GM19043 (cell line): ENCODE results near the gene TPRA1.
A peak's percentile ranks its signal among the peaks of the same experiment; 100 is the strongest.

Source experiments
- ATAC-seq: cut with Tn5 transposase; IDR thresholded peaks from one replicate; pipeline ENCODE4 v1.9.1; 2021; ENCODE audit warnings: low read depth; ENCODE audit not compliant: unreplicated experiment

The TPRA1 gene

DNA sequence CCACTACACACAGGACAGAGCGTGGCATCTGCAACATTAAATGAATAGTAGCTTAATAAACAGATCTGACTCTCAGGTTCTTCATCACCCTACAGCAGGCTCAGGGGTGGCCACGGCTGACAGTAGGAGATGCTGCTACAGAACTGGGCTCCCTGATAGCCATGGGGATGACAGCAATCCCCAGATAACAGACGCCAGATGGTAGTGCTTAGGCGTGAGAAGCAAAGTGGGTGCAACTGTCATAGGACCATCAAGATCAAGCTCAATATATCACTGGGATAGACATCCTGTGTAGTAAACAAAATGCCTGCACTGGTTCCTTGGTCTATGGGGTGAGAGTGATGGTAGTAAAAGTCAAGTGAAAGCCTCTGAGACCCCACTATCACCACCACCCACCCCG is 2.6 kb upstream of the TPRA1 start:
- no peak for ATAC-seq

DNA sequence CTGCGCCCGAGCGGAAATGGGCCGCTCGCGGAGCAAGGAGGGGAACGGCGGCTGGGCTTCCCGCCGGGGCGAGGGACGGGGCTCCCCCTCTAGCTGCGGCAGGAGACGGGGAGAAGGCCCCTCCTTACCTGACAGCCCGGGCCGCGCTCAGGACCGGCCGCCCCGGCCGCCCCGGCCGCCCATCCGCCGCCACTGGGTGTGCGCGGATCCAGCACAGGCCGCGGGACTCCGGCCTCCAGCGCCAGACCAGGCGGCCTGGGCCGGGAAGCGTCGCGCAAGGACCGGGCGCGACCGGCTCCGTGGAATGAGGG is 296 bp downstream of the TPRA1 start:
- peak; percentile 26 for ATAC-seq

DNA sequence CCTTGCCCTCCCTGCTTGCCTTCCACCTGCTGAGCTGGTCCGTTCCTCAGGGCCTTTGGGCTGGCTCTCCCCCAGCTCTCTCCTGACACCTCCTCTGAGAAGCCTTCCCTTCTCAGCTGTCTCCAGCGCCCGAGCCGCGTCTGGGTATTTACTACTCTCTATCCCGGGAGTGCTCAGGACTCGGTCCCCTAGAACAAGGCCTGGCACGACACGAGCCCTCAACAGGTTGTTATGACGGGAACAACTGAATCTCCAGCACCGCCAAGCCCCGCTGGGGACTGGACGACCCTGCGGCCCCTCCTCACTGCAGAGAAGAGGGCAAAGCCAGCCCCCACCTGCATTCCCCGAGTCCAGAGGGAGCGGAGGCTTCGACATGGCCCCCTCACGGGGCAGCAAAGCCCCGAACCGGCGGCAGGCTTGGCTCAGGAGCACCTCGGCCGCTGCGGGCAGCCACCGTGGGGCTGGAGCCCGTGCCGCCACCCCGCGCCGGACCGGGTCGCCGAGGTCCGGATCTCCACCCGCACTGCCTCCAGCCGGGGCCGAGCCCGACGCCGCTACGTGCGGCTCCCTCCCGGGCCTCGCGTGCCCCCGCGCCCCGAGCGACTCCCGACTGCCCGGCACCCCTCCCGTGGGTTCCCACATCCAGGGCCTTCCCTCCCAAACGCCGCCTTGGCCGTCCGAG is 792 bp downstream of the TPRA1 start:
- no peak for ATAC-seq

DNA sequence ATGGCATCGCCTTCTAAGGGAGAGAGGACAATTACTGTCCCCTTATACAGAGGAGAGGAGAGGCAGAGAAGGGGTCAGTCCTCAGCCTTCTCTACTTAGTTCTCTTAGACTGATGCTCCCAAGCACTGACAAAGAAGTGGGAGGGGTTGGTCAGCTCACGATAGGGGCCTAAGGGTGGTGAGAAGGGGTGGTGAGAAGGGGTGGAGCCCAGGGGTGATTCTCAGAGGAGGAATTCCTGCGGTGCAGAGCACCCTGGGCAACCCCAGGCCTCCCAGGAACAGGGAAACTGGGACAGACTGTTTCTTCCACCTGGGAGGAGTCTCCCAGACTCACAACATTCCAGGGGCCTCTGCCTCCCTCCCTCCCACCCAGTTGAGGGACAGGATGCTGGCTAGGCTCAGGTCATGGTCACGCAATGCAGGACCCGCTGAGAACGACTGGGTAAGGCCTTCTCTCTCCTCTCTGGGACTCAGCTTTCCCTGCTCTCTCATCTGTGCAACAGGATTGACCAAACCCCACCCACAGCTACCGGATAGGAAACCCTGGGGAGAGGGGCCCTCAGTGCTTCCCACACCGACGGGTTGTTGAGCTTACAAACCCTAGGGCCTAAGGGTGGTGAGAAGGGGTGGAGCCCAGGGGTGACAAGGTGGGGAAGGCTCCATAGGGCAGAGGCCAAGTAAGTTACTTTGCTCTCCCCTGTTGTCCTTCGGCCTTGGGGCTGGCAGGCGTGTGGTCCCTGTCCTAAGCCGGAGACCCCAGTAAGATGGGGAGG is 1.5 kb downstream of the TPRA1 start:
- no peak for ATAC-seq

DNA sequence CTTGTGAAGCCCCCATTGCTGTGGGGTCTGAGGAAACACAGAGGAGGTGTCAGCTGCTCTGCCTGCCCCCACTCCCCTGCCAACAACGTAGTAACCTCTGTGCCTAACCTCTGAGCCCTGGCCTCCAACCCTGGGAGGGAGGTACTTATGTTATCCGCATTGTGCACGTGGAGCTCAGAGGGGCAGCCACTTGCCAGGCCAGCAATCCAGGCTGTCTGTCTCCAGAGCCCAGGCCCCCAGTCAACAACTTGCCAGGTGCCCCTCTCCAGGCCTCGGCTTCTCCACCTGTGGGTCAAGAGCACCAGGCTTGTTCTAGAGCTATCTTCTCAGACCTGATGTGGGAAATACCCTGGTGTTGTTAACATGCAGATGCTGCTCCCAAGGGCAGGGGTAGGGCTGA is 2.7 kb downstream of the TPRA1 start:
- ATAC-seq, result no peak

DNA sequence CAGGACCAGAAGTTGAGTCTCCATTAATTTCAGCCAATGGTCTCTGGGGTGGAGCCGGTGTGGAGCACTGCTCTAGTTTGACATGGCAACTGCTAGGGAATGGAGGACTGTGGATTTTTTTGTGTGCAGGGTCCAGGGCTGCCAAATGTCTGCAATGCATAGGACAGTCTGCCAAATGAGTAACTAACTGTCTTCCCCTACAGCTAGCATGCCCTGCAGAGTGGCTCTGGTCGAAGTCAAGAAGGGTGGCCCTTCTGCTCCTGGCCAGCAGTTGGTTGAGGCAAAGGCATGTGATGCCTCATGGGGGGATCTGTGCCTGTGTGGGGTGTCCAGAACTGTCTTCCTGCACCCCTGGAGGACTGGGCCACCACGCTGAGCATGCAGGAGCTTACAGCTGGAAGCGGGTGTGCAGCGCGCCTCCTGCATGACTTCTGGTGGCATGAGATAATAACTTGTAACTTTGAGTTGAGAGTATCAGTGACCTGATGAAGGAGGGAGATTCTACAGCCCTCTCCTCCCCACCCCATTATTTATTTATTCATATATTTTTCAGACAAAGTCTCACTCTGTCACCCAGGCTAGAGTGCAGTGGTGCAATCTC is 4.6 kb downstream of the TPRA1 start:
- no peak for ATAC-seq

DNA sequence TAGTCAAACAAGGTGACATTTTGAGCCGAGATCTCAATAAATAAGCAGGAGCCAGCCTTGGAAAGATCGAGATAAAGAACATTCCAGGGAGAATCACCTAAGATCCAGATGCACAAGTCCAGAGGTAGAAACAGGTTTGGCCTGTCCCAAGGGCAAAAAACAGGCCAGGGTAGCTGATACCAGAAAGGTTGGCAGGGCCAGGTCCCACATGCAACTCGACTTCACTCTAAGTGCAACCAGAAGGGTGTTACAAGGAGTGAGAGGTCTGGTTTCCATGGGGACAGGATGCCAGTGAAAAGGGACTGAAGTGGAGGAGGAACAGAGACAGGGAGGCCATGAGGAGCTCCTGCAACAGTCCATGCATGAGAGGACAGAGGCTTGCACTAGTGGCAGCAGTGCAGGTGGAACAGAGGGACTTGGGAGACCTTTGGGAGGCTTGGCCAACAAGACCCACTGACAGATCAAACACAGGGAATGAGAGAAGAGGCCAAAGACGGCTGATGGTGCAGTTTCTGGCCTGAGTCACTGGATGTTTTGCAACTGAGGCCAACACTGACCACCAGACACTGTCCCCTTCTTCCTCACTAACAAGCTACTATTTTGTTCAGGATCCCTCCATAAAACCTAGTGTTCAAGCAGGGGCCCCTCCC is 5.2 kb downstream of the TPRA1 start:
- no peak for ATAC-seq

DNA sequence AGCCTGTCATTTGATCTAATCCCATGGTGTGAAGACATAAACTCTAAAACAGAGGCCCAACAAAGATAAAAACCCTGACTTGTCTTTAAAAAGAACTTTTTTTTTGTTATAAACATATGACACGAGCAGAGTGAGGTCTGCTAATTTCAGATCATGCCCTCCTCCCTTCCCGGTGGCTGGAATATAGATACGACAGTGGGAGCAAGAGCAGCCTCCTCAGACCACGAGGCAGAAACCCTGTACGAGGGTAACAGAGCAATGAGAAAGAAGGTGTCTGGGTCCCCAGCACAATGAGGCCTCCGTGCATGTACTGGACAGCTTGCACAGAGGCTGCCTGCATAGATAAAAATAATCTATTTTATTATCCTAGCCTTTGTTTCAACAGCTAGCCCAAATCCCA is 5.8 kb downstream of the TPRA1 start:
- ATAC-seq, result no peak

DNA sequence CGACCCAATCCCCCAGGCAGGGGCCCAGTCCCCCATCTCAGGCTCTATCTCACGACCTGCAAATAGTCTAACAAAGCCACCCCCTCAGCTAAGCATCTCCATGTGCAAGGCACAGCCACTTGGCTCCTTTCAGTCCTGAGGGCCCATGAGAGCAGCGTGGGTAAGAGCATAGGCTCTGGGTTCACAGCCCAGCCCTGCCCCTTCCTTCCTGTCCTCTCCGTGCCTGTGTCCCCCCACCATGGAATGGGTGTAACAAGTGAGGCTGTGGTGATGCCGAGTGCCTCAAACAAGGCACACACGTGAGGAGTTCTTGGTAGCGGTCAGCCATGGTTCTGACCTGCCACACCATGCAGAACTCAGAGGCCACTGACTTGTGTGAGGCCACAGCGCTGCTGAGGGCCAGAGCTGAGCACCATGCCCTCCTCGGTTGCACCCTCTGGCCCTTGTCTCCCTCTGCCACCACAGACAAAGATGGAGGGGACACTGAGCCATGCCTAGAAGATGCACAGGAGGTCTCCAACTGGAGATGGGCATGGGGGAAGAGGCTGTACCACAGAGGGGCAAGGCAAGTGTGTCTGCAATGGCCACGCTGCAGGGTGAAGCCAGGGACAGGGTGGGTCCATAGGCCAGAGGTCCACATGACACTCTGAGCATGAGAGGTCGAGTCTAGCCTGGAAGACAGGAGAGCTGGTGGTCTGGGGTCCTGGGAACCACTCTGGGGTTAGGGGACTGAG is 10.0 kb downstream of the TPRA1 start:
- no peak for ATAC-seq

DNA sequence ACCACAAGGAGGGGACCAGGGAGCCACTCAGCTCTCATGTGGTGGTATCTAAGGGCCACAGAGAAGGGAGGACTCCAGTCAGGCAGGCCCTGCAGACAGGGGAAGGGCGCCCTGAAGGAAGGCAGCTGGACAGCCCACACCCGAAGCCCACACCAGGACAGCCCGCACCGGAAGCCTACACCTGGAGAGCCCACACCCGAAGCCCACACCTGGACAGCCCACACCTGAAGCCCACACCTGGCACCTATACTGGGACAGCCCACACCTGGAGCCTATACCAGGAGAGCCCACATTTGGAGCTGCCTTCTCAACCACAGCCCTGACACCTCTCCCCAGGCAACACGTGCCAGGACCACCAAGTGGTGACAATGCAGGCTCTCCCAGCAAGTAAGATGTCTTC is 11.7 kb downstream of the TPRA1 start:
- ATAC-seq, result no peak

DNA sequence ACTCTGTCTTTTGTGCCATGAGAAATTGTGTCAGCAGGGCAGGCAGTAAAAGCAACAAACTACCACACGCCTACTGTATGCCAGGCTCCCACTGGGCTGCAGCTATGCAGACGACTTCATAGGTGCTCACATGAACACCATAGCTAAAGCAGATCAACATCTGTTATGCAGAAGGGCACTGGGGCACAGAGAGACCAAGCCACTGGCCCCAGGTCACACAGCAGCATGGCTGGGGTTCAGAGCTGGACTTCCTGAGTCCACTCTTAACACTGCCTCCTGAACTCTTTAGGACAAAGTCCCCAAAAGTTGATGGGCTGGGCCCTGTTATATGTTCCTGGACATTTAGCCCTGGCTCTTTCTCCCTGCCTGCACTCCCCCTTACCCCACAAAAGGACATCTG is 12.4 kb downstream of the TPRA1 start:
- no peak for ATAC-seq

DNA sequence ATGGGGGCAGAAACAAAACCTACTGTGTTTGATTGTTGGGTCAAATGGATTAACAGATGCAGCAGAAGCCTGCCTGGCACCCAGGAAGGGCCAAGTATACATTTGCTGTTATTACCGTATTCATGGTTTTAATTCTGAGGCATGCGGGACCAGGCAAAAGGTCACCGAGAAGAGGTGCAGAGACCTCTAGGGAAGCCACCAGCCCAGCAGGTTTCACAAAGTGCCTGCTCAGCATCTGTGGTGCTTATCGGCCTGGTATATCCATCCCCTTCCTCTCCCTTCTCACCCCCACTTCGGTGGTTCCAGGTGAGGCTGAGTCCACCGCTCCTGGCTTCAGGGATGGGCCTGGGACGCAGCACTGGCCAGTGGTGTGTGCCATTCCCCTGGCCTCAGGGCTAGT is 13.1 kb downstream of the TPRA1 start:
- ATAC-seq, result no peak

DNA sequence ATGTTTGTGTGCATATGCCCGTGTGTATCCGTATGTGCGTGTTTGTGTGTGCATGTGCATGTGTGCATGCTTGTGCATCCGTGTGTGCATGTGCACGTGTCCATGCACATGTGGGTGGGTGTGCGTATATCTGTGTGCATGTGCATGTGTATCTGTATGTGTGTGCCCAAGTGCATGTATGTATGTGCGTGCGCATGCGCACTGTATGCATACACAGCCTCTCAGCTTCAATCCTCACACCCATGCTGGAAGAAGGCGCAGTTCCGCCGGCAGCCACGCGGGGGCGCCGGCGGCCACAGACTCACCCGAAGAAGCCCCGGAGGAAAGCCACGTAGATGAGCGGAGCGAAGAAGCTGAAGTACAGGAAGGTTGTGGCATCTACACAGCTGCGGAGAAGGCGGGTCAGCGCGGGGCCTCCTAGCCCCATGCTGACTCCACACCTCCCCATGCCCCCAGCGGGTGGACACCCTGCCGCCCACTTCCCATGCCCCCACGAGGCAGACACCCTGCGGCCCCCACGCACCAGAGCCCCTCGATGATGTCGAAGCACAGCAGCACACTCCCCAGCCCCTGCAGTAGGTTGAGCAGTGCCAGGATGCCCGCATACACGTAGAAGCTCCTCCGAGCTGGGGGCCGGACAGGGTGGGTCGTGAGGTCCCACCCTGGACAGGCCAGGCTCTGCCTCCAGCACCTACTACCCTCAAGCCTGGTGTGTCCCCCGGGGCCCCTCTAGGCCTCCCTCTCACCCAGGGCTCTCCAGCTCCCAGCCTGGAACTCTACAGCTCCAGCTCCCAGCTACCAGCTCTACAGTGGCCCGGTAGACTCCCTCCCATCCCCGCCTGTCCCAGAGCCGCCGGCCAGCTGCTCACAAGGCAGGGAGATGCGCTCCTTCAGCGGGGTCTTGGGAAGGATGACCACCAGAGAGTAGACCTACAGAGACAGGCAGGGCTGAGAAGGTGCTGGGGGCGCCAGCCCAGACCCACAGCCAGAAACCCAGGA is 15.4 kb downstream of the TPRA1 start:
- peak; percentile 82 for ATAC-seq

DNA sequence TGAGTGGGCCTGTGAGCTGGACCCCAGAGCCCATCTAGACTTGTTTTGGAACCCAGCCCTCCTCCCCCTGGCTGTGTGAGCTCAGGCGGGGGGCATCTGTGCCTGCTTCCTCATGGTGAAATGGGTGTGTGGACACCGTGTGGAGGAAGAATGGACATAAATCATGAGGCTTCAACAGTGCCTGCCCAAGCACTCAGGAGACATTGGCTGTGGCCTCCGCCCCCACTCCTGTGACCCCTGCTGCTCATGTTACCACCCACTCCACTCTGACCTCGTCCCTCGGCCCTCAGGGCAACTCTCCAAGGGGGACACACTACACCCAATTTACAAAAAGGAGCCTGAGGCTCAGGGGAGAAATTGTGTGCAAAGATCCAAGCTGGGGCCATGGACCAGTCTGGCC is 16.6 kb downstream of the TPRA1 start:
- ATAC-seq, result no peak

DNA sequence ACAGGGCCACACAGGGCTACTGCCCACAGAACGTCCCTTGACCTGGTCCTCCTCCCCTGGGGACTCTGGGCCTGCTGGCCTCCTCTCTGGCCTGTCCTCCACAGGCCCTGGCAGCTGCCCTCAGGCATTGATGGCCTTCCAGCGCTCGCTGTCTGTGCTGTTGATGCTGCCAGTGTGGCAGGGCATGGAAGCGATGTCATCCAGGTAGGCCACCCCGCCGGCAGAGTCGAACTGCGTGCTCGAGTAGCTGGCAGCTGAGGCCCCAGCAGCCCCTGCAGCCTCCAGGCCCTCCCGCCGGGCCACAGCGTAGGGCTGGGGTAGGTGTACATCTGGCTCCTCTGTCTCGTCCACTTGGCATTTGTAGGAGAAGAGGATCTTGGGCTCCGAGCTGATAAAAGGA is 17.1 kb downstream of the TPRA1 start:
- ATAC-seq, result no peak

DNA sequence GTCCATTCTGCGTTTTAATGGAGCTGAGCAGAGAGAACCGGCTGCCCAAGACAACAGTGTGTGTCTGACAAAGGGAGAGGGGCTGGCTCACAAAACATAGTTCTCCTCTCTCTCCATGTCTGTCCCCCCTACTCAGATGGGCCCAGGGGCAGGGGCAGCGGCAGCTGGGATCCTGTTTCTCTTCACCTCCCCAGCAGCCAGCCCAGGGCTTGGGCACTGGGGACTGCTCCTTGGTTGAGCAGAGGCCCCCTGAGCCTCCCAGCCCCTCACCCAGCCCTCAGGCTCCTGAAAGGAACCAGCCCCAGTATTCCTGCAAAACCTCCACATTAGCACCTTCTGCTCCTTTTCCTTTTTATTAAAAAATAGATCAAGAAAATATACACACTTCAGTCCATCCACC is 17.8 kb downstream of the TPRA1 start:
- no peak for ATAC-seq

DNA sequence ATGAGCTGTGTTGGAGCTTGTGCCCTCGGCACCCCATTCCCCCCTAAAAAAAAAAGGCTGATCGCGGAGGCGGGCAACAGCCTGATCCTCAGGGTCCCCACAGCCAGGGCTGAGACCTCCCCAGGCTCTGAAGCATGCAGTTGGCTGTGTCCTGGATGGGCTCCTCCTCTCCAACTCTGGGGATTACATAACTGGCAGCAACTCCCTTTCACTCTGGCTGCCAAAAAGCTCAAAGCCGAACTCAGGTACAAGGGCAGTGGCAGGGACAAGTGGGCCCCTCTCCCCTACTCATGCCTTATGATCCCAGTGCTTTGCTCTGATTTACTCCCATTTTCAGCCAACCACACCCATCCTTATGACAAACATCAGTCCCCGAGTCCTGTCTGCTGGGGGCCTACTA is 18.3 kb downstream of the TPRA1 start:
- ATAC-seq, result no peak

DNA sequence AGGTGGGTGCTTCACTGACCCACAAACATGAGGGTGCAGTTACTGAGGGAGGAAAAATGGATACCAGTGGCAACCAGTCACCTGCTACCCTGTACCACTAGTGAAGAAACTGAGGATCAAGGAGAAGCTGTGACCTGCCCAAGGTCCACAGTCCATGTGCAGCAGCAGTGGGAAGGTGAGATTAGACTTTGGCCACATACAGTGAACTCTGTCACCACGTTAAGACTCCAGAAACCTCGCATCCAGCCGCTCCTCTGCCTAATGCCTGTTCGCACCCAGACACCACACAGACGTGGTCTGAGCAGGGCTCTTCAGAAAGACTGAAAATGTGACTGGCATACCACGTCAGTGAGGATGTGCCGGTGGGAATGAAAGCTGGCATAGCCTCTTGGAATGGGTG is 20.0 kb downstream of the TPRA1 start:
- no peak for ATAC-seq

DNA sequence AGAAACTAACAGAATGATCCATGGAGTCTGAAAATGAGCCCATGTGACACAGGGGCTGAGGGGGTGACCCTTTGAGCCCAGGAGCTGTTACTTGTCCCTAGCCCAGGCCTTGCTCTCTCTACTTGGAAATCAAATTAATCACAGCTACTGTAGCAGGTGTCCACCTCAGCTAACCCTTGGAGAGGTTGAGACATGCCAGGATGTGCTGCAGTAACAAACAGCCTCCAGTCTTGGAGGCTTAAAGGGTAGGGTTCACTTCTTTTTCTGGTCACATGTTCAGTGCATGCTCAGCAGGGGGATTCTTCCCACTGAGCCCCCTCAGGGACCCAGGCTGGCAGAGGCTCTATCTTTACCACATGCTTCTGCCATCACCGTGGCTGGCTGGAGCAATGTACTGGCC is 21.4 kb downstream of the TPRA1 start:
- no peak for ATAC-seq

DNA sequence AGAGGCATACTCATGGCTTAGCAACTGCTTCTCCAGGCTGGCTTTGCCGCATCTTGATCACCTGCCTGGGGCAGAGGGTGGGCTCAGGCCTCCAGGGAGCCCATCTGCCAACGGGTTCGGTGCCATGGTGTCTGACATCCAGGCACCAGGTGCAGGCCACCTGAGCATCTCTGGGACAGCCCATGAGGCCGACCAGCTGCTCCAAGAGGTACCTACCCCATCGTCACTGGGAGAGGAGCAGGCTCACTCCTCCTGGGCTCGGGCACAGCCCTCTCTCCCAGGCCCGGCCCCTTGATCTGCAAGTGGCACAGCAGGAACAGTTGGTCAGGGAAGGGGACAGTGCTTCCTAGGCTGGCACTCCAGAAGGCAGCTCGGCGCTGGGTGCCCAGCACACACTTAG is 21.9 kb downstream of the TPRA1 start:
- ATAC-seq, result no peak
